ENCODE data around the gene PABPN1.
"Not testable (repeated sequence)": the region's sequence is repeated elsewhere in the genome, so short reads cannot be mapped to it uniquely, and the experiment has no call there.

The PABPN1 gene

GRCh38 chr14:23320584-23321571, at the start of gene PABPN1:
Gene PABPN1 (plus strand): TSS chr14:23321457. CDS start chr14:23321470, 13 bp downstream.
- peak; percentile 100 for DNase-seq

GRCh38 chr14:23275412-23275811, 45.8 kb upstream of the PABPN1 start:
- no peak for DNase-seq

- no peak for DNase-seq
Observed at GRCh38 chr14:23277189-23277588, 44.1 kb upstream of the PABPN1 start.

GRCh38 chr14:23277928-23278327, 43.3 kb upstream of the PABPN1 start:
- not testable (repeated sequence) for DNase-seq

- DNase-seq, result no peak
Observed at GRCh38 chr14:23281247-23281646, 40.0 kb upstream of the PABPN1 start.

GRCh38 chr14:23284654-23285529, 36.4 kb upstream of the PABPN1 start:
- peak; percentile 2 for DNase-seq

- no peak for DNase-seq
Observed at GRCh38 chr14:23285530-23286019, 35.7 kb upstream of the PABPN1 start.

- peak; percentile 99 for DNase-seq
Observed at GRCh38 chr14:23286020-23286901, 35.0 kb upstream of the PABPN1 start, which contains the start of gene HOMEZ. Gene HOMEZ (minus strand): TSS chr14:23286132. CDS start chr14:23285952, 180 bp downstream.

- DNase-seq, result no peak
Observed at GRCh38 chr14:23286902-23287479, 34.3 kb upstream of the PABPN1 start.

- peak; percentile 65 for DNase-seq
Observed at GRCh38 chr14:23294734-23295561, 26.3 kb upstream of the PABPN1 start.

GRCh38 chr14:23296012-23296777, 25.1 kb upstream of the PABPN1 start:
- no peak for DNase-seq

GRCh38 chr14:23297096-23297495, 24.2 kb upstream of the PABPN1 start:
- no peak for DNase-seq

GRCh38 chr14:23297611-23298277, 23.5 kb upstream of the PABPN1 start:
- DNase-seq, result no peak

- DNase-seq, result peak; percentile 41
Observed at GRCh38 chr14:23299211-23299957, 21.9 kb upstream of the PABPN1 start.

- DNase-seq, result no peak
Observed at GRCh38 chr14:23299986-23300686, 21.1 kb upstream of the PABPN1 start.

- peak; percentile 19 for DNase-seq
Observed at GRCh38 chr14:23300687-23301223, 20.5 kb upstream of the PABPN1 start.

- DNase-seq, result peak; percentile 99
Observed at GRCh38 chr14:23301288-23301968, 19.8 kb upstream of the PABPN1 start.

Data from fibroblast of skin of right biceps (primary cell).